Spinal cord (tissue), 10 donors: ENCODE data around the gene SSU72. TPM values are rescaled to one million over a fixed set of nuclear protein-coding genes. Genes with fewer than 3 reads are reported as not detected.
"Not testable (repeated sequence)": the region's sequence is repeated elsewhere in the genome, so short reads cannot be mapped to it uniquely, and the experiment has no call there.

Experiments
- DNase-seq, 6 donors: peaks; one replicate each; pipeline versions ENCODE4 v3.0.0 to v3.0.0-alpha.2; 2013 to 2015; ENCODE audit warnings: low spot score in 6 of 6, low read depth in 4 of 6
- H3K27ac ChIP-seq: one replicate; pipeline ENCODE4 v1.5.1; 2013; ENCODE audit warnings: low read depth, low read length, control low read depth
- H3K27me3 ChIP-seq: one replicate; pipeline ENCODE4 v1.6.1; 2013; ENCODE audit warnings: low read length; ENCODE audit not compliant: control insufficient read depth, insufficient read depth
- H3K36me3 ChIP-seq: one replicate; pipeline ENCODE4 v1.6.1; 2013; ENCODE audit warnings: low read length; ENCODE audit not compliant: control insufficient read depth, insufficient read depth
- H3K4me1 ChIP-seq: one replicate; pipeline ENCODE4 v1.6.1; 2013; ENCODE audit warnings: low read length; ENCODE audit not compliant: control insufficient read depth, insufficient read depth
- H3K4me3 ChIP-seq: one replicate; pipeline ENCODE4 v1.5.1; 2013; ENCODE audit warnings: low read depth, low read length, control low read depth
- H3K9me3 ChIP-seq: one replicate; pipeline ENCODE4 v1.6.1; 2013; ENCODE audit warnings: low read length; ENCODE audit not compliant: control insufficient read depth, insufficient read depth
- WGBS: methylation state at CpG from one replicate; pipeline ENCODE4 v1.1.5; 2013; ENCODE audit warnings: missing lambda C conversion rate; ENCODE audit not compliant: insufficient coverage; 5-methylcytosine and 5-hydroxymethylcytosine counted together
- polyA plus RNA-seq, 2 donors: library from polyadenylated mRNA; unstranded; fragments of 120-200 nt; gene quantifications; one replicate each; pipeline ENCODE4 v1.2.1, GENCODE V29; 2013; ENCODE audit not compliant: insufficient read length in 2 of 2
- total RNA-seq, 2 donors: library from RNA; depleted of rRNA in 1 of 2; stranded (reverse); fragments of 120-200 nt in 1 of 2; fragments of >200 nt in 1 of 2; gene quantifications; one replicate each; pipeline versions ENCODE4 v1.2.3 to v1.2.4, GENCODE V29; 2013 to 2014
- donor health status: healthy.

The SSU72 gene
- total and polyA plus RNA-seq, 4 donors, result 42.1 to 121 (median 83.3) TPM

- peaks cover 83% of the 10 kb centered on the region for H3K36me3 ChIP-seq
- 91% methylated on average over 24 of the region's 30 CpGs for WGBS
- not testable (repeated sequence) for H3K4me1 ChIP-seq, H3K27me3 ChIP-seq, H3K4me3 ChIP-seq, H3K27ac ChIP-seq, DNase-seq, H3K9me3 ChIP-seq
These were observed 52.1 kb downstream of the SSU72 start for GRCh38 chr1:1522536-1522935.

DNA sequence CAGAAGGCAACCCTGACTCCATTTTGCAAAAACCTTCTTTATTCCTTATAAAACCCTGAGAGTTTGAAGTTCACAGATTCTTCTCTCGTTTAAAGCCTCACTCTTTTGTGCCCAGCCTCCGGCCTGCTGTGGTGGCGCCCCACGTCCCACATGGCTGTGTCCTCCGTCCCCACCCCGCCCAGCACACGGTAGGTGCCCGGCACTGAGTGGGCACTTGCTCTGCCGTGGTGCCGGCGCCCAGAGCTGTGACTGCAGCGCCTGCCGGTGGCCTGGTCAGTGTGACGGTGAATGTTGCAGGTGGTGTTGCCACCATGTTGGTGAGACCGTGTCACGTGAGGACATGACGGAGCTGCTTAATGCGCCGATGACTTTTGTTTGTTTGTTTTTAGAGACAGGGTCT lies 53.3 kb downstream of the SSU72 start:
- Histone ChIP-seq H3K36me3 (peaks cover 80% of the 10 kb centered on the region), H3K4me1 (no peaks in the 10 kb centered on the region), H3K4me3 (no peak overlapping the region), H3K27me3 (no peaks in the 10 kb centered on the region), H3K9me3 (no peaks in the 10 kb centered on the region), H3K27ac (no peak overlapping the region)
- no peak for DNase-seq
- WGBS, result 93% methylated on average over 19 of the region's 19 CpGs

DNA sequence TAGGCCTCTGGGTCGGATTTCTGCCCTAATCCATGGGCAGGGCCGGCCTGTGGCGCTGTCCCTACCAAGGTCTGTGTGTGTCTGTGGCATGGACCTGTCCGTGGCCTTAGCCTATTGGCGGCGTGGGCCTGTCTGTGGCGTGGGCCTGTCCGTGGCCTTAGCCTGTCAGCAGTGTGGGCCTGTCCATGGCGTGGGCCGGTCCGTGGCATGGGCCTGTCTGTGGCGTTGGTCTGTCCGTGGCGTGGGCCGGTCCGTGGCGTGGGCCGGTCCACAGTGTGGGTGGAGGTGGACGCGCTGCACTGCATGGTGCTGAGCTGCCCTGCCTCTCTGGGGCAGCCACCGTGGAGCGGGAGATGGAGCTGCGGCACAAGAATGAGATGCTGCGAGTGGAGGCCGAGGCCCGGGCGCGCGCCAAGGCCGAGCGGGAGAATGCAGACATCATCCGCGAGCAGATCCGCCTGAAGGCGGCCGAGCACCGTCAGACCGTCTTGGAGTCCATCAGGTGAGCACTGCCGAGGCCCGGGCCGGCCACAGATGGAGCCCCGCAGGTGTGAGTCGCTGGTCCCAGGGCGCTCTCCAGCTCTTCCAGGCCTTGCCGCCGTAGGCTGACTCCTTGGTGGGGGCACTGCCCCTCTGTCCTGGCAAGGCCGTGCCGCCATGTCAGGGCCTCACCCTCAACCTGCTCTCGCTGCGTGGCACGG lies 54.7 kb downstream of the SSU72 start:
- H3K36me3 ChIP-seq, result peaks cover 78% of the 10 kb centered on the region
- not testable (repeated sequence) for H3K9me3 ChIP-seq, H3K4me1 ChIP-seq, H3K27ac ChIP-seq, H3K27me3 ChIP-seq, H3K4me3 ChIP-seq, DNase-seq
- WGBS, result 97% methylated on average over 35 of the region's 51 CpGs

GRCh38 chr1:1518621-1519007 lies 56.0 kb downstream of the SSU72 start:
- H3K36me3 ChIP-seq, result peaks cover 73% of the 10 kb centered on the region
- 95% methylated on average over 6 of the region's 19 CpGs for WGBS

GRCh38 chr1:1517973-1518620 lies 56.6 kb downstream of the SSU72 start:
- Histone ChIP-seq H3K4me1 (peaks cover 5% of the 10 kb centered on the region), H3K27ac (no peak overlapping the region), H3K9me3 (no peaks in the 10 kb centered on the region), H3K4me3 (no peak overlapping the region), H3K27me3 (no peaks in the 10 kb centered on the region), H3K36me3 (peaks cover 71% of the 10 kb centered on the region)
- DNase-seq, result no peak
- 96% methylated on average over 10 of the region's 28 CpGs for WGBS

More at GRCh38 chr1:1518621-1519007, 56.0 kb downstream of the SSU72 start:
- H3K4me3 ChIP-seq, H3K4me1 ChIP-seq, DNase-seq, H3K27ac ChIP-seq, H3K9me3 ChIP-seq, H3K27me3 ChIP-seq: not testable (repeated sequence)

DNA sequence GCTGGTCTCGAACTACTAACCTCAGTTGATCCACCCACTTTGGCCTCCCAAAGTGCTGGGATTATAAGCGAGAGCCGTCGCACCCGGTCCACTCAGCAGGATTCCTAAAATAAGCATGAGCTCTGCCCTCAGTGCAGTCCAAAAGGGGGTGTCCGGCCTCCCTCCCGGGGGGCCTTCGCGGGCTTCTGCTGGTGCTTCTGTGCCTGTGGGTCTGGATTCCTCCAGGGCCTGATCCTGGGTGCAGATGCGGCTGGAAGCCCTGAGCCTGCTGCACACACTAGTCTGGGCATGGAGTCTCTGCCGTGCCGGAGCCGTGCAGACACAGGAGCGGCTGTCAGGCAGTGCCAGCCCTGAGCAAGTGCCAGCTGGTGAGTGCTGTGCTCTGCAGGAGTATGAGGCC lies 57.7 kb downstream of the SSU72 start:
- not testable (repeated sequence) for DNase-seq, H3K4me1 ChIP-seq, H3K27ac ChIP-seq, H3K27me3 ChIP-seq, H3K9me3 ChIP-seq, H3K4me3 ChIP-seq
- WGBS, result 97% methylated on average over 10 of the region's 14 CpGs
- peaks cover 62% of the 10 kb centered on the region for H3K36me3 ChIP-seq

GRCh38 chr1:1514376-1514775 lies 60.3 kb downstream of the SSU72 start:
- not testable (repeated sequence) for H3K27ac ChIP-seq, DNase-seq, H3K4me3 ChIP-seq, H3K9me3 ChIP-seq, H3K27me3 ChIP-seq
- 89% methylated on average over 9 of the region's 16 CpGs for WGBS
- H3K4me1 ChIP-seq, result peaks cover 11% of the 10 kb centered on the region
- peaks cover 41% of the 10 kb centered on the region for H3K36me3 ChIP-seq

DNA sequence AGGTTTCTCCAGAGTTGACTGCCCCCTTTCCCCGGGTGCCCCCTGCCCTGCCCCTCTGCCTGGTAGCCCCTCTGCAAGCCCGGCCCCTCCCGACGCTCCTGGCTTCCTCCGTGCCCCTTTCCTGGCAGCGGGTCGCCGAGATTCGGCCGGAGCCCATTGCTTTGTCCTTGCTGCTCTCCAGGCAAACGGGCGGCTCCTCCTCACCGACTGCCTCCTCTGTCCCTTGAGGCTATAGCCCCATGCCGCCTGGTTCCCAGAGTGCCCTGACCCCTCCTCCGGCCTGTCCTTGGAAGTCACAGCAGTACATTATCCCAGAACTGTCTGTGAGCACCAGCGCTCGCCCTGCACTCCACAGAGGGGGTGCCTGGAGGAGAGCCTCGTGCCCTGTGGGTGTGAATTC lies 61.0 kb downstream of the SSU72 start:
- H3K9me3 ChIP-seq, DNase-seq, H3K27ac ChIP-seq, H3K4me3 ChIP-seq, H3K27me3 ChIP-seq: not testable (repeated sequence)
- WGBS, result 85% methylated on average over 12 of the region's 18 CpGs
- Histone ChIP-seq H3K36me3 (peaks cover 38% of the 10 kb centered on the region), H3K4me1 (peaks cover 11% of the 10 kb centered on the region)

DNA sequence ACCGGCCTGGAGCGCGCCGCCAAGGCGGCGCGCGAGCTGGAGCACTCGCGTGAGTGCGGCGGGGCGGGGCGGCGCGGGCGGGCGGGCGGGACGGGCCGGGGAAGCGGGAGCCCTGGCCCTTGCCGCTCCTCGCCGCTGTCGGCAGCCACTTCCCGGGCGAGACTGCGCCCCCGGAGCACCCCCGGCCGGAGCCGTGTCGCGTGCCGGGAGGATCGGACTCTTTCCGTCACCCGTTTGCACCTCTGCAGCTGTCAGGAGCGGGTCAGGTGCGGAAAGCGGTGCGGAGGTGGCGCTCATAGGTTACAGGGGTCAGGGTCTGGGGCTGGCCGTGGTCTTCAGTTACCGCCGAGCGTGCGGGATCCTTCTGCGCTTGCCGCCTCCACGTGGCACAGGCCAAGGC lies 62.2 kb downstream of the SSU72 start:
- H3K27ac ChIP-seq, H3K27me3 ChIP-seq, DNase-seq, H3K9me3 ChIP-seq: not testable (repeated sequence)
- Histone ChIP-seq H3K4me1 (peaks cover 11% of the 10 kb centered on the region), H3K36me3 (peaks cover 26% of the 10 kb centered on the region), H3K4me3 (peak overlapping the region; percentile 40)
- 0% methylated on average over 14 of the region's 52 CpGs for WGBS
